Calu3 (cell line): ENCODE measurements around the gene SLC44A5. TPM values are rescaled to one million over a fixed set of nuclear protein-coding genes. Genes with fewer than 3 reads are reported as not detected.

Source experiments
- BruUV-seq: library from RNA; stranded (reverse); fragments of 400-500 nt; replicated peaks from 2 replicates; lab custom pipeline; 2021; lab: Mats Ljungman, UMichigan
- CTCF ChIA-PET: fragments of 300-600 bp; sonication (Branson Sonifier 250); formaldehyde crosslinking; loops from one replicate; lab custom pipeline; 2022; ENCODE audit warnings: antibody characterized with exemption; lab: Charles Lee
- DNase-seq: peaks from one replicate; pipeline ENCODE4 v3.0.0; 2022
- H3K27ac Mint-ChIP-seq: one replicate; pipeline ENCODE4 v1.8.0; 2022; ENCODE audit warnings: mixed read lengths; ENCODE audit not compliant: unreplicated experiment
- H3K27me3 Mint-ChIP-seq: one replicate; pipeline ENCODE4 v1.8.0; 2022; ENCODE audit warnings: mixed read lengths; ENCODE audit not compliant: unreplicated experiment
- H3K36me3 Mint-ChIP-seq: one replicate; pipeline ENCODE4 v1.8.0; 2022; ENCODE audit warnings: mild to moderate bottlenecking, moderate library complexity, mixed read lengths; ENCODE audit not compliant: insufficient read depth, unreplicated experiment
- H3K4me1 Mint-ChIP-seq: one replicate; pipeline ENCODE4 v1.8.0; 2022; ENCODE audit warnings: mild to moderate bottlenecking, low read depth, mixed read lengths; ENCODE audit not compliant: unreplicated experiment
- H3K4me3 Mint-ChIP-seq: one replicate; pipeline ENCODE4 v1.8.0; 2022; ENCODE audit warnings: mild to moderate bottlenecking, low read depth, moderate library complexity, mixed read lengths; ENCODE audit not compliant: unreplicated experiment
- H3K9me3 Mint-ChIP-seq: one replicate; pipeline ENCODE4 v1.8.0; 2022; ENCODE audit warnings: low read depth, mixed read lengths; ENCODE audit not compliant: unreplicated experiment
- intact Hi-C: fragments of 100-400 bp; cut with micrococcal nuclease; formaldehyde crosslinking; loops from one replicate; pipeline ENCODE4 v1.10.0; 2022; ENCODE audit not compliant: unreplicated experiment
- total RNA-seq: library from RNA; stranded (reverse); gene quantifications from 2 replicates; pipeline ENCODE4 v1.2.3, GENCODE V29; 2022
- TF ChIP-seq, protein P1 (sequence below): fragments of 200-600 bp; IDR thresholded peaks from one replicate; pipeline ENCODE4 v1.8.0; 2022; ENCODE audit warnings: antibody characterized with exemption; ENCODE audit not compliant: unreplicated experiment

The SLC44A5 gene
- total RNA-seq, 1 experiment from 2014 or later: 5.8 TPM

DNA sequence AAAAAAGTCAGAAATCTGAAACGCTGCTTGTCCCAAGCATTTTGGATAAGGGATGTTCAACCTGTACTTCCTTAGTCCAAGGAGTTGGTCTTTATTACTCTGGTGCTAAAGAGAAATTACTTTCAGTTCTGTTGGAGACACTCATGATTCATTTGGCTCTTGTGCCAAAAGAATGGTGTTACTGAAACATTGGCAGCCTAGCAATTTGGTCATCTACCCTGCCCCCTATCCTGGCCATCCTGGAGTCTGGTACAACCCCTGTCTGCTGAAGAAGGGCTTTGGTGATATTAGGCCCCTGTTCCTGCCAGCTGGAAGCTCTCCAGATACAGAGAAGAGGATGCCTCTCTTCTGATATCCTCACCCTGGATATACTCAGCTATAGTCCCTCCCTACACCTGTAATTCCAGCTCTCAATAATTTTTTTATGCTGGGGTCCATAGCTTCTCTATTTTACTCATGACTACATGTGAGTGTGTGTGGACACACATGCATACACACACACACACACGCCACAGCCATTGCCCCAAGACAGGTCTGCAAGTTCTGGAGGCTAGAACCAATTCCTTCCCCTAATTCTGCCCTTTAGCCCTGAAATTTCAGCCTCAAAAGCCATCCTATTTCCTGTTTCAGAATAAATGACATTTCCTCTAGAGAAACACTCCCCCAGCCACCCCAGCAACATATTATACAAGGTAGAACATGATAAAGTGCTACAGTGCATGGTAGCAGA lies 436.7 kb downstream of the SLC44A5 start:
- no peak overlapping the region for H3K27ac Mint-ChIP-seq
- DNase-seq: no peak
- CTCF ChIA-PET: no interaction called here
- H3K4me3 Mint-ChIP-seq: no peak overlapping the region
- no peaks in the 10 kb centered on the region for H3K4me1 Mint-ChIP-seq
- no peaks in the 10 kb centered on the region for H3K36me3 Mint-ChIP-seq
- TF ChIP-seq, protein P1, sequence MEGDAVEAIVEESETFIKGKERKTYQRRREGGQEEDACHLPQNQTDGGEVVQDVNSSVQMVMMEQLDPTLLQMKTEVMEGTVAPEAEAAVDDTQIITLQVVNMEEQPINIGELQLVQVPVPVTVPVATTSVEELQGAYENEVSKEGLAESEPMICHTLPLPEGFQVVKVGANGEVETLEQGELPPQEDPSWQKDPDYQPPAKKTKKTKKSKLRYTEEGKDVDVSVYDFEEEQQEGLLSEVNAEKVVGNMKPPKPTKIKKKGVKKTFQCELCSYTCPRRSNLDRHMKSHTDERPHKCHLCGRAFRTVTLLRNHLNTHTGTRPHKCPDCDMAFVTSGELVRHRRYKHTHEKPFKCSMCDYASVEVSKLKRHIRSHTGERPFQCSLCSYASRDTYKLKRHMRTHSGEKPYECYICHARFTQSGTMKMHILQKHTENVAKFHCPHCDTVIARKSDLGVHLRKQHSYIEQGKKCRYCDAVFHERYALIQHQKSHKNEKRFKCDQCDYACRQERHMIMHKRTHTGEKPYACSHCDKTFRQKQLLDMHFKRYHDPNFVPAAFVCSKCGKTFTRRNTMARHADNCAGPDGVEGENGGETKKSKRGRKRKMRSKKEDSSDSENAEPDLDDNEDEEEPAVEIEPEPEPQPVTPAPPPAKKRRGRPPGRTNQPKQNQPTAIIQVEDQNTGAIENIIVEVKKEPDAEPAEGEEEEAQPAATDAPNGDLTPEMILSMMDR: no peak
- no TSS peak for BruUV-seq
- no peaks in the 10 kb centered on the region for H3K9me3 Mint-ChIP-seq
- intact Hi-C loops: no loop called here
- H3K27me3 Mint-ChIP-seq: no peaks in the 10 kb centered on the region

DNA sequence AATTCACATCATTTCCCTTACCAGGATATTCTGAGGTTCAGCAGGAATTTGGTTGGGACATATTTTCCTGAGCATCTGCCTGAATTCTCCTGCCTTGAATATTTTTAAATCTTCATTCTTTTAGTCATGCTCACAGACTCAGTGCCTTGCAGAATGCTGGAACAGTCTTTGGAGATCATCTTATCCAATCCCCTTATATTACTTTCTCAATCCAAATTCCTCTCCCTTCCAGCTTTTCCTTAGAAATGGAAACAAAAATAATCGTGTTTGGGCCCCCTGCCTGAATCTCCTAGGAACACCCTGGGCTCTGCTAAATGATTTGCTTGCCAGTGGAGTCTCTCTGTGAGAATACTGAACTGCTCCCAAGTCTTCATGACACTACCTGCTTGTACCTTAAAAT lies 438.4 kb downstream of the SLC44A5 start:
- intact Hi-C loops: no loop called here
- H3K4me3 Mint-ChIP-seq: no peak overlapping the region
- H3K36me3 Mint-ChIP-seq: no peaks in the 10 kb centered on the region
- no peaks in the 10 kb centered on the region for H3K27me3 Mint-ChIP-seq
- CTCF ChIA-PET: interaction anchor here (0.7 kb wide), 1 partner anchor 24 kb away, joined by 9 read pairs; no protein-coding TSS in a partner anchor
- TF ChIP-seq, protein P1: no peak
- no peaks in the 10 kb centered on the region for H3K9me3 Mint-ChIP-seq
- DNase-seq: no peak
- H3K27ac Mint-ChIP-seq: no peak overlapping the region
- H3K4me1 Mint-ChIP-seq: no peaks in the 10 kb centered on the region
- no TSS peak for BruUV-seq

DNA sequence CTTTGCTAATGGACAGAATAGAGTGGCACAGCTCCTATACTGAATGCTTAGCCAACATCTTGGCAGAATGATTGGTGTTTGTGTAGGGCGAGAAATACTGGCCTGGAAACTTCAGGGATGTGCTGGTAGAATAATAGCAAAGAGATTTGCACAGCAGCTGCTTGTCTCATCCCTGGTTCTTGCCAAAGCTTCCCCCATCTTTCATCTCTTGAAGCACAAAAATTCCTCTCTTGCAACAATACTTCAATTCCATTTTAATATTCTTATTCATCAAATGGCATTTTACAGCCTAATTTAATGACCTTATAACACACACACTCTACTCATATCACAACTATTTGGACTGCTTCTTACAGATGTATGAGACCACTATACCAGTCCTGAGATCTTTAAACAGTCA lies 439.0 kb downstream of the SLC44A5 start:
- CTCF ChIA-PET: no interaction called here
- DNase-seq: no peak
- Mint-ChIP-seq H3K9me3 (no peaks in the 10 kb centered on the region), H3K4me1 (no peaks in the 10 kb centered on the region), H3K27ac (no peak overlapping the region), H3K36me3 (no peaks in the 10 kb centered on the region), H3K4me3 (no peak overlapping the region), H3K27me3 (no peaks in the 10 kb centered on the region)
- intact Hi-C loops: no loop called here
- BruUV-seq: no TSS peak
- TF ChIP-seq, protein P1: no peak

DNA sequence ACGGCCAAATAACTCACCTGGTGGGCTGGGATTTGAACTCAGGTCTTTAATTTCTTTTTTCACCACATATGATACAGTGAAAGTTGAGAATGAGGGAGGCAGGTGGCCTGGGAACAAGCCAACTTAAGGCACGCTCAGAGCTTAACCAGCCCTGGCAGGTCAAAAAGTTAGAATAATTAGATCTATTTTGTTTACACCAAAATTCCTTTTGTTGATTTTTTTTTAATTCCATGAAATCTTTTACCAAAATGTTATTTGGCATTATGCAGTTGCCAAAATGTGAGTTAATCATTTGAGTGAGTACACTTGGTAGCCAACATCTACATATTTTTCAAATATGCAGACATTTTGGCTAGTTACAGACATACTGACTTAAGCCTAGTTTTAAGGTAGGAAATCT lies 439.9 kb downstream of the SLC44A5 start:
- DNase-seq: no peak
- no peaks in the 10 kb centered on the region for H3K9me3 Mint-ChIP-seq
- TF ChIP-seq, protein P1: no peak
- CTCF ChIA-PET: no interaction called here
- H3K4me1 Mint-ChIP-seq: no peaks in the 10 kb centered on the region
- no peak overlapping the region for H3K27ac Mint-ChIP-seq
- BruUV-seq: no TSS peak
- intact Hi-C loops: no loop called here
- no peaks in the 10 kb centered on the region for H3K27me3 Mint-ChIP-seq
- H3K36me3 Mint-ChIP-seq: no peaks in the 10 kb centered on the region
- no peak overlapping the region for H3K4me3 Mint-ChIP-seq
